ENCODE measurements around the gene FARS2.

DNA sequence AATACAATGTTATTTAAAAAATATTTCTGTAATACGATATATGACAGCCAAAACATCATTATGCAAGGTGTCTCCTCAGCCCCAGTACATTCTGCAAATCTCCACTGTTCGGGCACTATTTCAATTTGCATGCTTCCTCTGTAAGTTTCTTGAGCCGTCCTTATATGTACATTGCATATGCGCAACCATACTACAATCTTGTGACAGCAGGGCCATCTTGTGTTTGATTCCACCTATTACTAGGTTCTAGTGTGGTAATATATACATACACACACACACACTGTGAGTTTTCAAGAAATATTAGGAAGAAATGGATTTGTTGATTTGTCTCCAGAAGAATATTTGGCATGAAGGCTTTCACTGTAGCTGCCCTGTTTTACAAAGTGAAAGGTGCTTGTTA, 10.4 kb upstream of the FARS2 start:
- TF ChIP-seq POLR2A (IDR thresholded peaks at IDR 0.05; ENCODE audit: low read depth, low read length), result no peak
- no peak for TF ChIP-seq POLR2AphosphoS5 (IDR thresholded peaks at IDR 0.05; ENCODE audit: low read depth, low read length)
- TF ChIP-seq TAF1 (IDR thresholded peaks at IDR 0.05; ENCODE audit: borderline replicate concordance, low read depth, low read length), result no peak
